Pancreas (tissue), 10 donors: Measurements from ENCODE around the gene TEX35. TPM values are rescaled to one million over a fixed set of nuclear protein-coding genes. Genes with fewer than 3 reads are reported as not detected.

ENCODE experiments used
- ATAC-seq, 4 donors: fragments of 200-7000 bp; cut with Tn5 transposase; one replicate each; pipeline versions ENCODE4 v1.8.0 to v1.9.1; 2020; ENCODE audit warnings: mild to moderate bottlenecking in 4 of 4, moderate library complexity in 4 of 4
- DNase-seq, 6 donors: peaks; one replicate each; pipeline ENCODE4 v3.0.0-alpha.2; 2020
- FAIRE-seq: peaks from 2 replicates; lab custom pipeline; 2012; peaks lifted over from hg19 to GRCh38; lab: Jason Lieb, UNC
- H3K27ac ChIP-seq, 4 donors: fragments of 200-600 bp; sonication (generic); 1 replicate in 3 of 4; 2 replicates in 1 of 4; pipeline versions ENCODE4 v1.5.0 to v1.8.0; 2020
- H3K27me3 ChIP-seq, 4 donors: fragments of 200-600 bp; one replicate each; pipeline ENCODE4 v1.8.0; 2021
- H3K36me3 ChIP-seq, 3 donors: fragments of 200-600 bp; sonication (generic) in 1 of 3; one replicate each; pipeline versions ENCODE4 v1.5.0 to v1.8.0; 2020 to 2021
- H3K4me1 ChIP-seq, 3 donors: fragments of 200-600 bp; one replicate each; pipeline ENCODE4 v1.8.0; 2021
- H3K4me3 ChIP-seq, 4 donors: fragments of 200-600 bp; sonication (generic) in 2 of 4; one replicate each; pipeline versions ENCODE4 v1.5.0 to v1.8.0; 2020 to 2021
- H3K9me3 ChIP-seq, 4 donors: fragments of 200-600 bp; one replicate each; pipeline ENCODE4 v1.8.0; 2021
- CTCF ChIP-seq, 4 donors: fragments of 200-600 bp; sonication (generic) in 3 of 4; IDR thresholded peaks; one replicate each; pipeline versions ENCODE4 v1.5.0 to v1.8.0; 2021; ENCODE audit warnings: antibody characterized with exemption in 4 of 4
- WGBS, 2 donors: extraction: QIAGEN DNeasy Blood & Tissue Kit; methylation state at CpG; one replicate each; pipeline ENCODE4 v1.1.7; 2013; 5-methylcytosine and 5-hydroxymethylcytosine counted together
- intact Hi-C, 3 donors: fragments of 100-400 bp; cut with DNase I; formaldehyde crosslinking; loops; one replicate each; pipeline versions ENCODE4 v1.11.1 to v1.14.2; 2022
- polyA plus RNA-seq, 2 donors: library from polyadenylated mRNA; stranded (reverse); fragments of 200-250 nt; gene quantifications; one replicate each; pipeline ENCODE4 v1.2.3, GENCODE V29; 2013
- total RNA-seq, 6 donors: library from RNA; stranded (reverse); fragmentation: NEBNext Ultra II Directional in 4 of 6; extraction: Animal tissue kit (Norgen Biotek cat#: 25700) in 4 of 6; gene quantifications; one replicate each; pipeline versions ENCODE4 v1.2.1 to v1.2.4, GENCODE V29; 2021 to 2023
- donor health status: healthy with polysubstance abuse.
- donor health status: DM: no; HTN: no; CAD: no; lungs with moderate emphysema.
- donor health status: DM: no; HTN: no; CAD: no.
- donor health status: control.
- donor health status: control.
- donor health status: Bipolar disorder and iron deficiency.
- donor health status: DM: yes; HTN: yes; CAD: no.
- donor health status: DM: no; HTN: no; CAD: no.
- donor health status: DM: no; HTN: no; CAD: no.
- donor health status: DM: yes; HTN: yes; CAD: no.

The TEX35 gene
- total and polyA plus RNA-seq, 8 donors, result not detected

DNA sequence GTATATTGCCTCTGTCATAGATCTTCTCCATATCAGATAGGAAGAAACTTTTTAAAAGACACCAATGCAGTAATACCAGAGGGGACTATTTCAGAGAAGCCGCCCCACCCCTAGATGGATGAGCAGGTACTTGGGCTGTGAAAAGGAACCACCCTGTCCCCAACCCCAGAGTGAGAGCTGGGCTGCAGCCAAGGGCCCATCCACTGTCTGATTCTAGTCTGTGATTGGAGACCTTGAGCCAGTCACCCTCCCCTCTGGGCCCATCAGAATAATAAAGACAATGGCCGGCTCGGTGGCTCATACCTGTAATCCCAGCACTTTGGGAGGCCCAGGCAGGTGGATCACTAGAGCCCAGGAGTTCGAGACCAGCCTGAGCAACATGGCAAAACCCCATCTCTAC is 21.2 kb upstream of the TEX35 start:
- Histone ChIP-seq H3K27ac (no peak overlapping the region), H3K4me3 (no peak overlapping the region), H3K4me1 (no peaks in the 10 kb centered on the region), H3K36me3 (no peaks in the 10 kb centered on the region), H3K27me3 (no peaks in the 10 kb centered on the region), H3K9me3 (no peaks in the 10 kb centered on the region)
- DNase-seq, result no peak
- WGBS, 2 donors, result 84 to 87% methylated on average over 4 of the region's 4 CpGs
- no peak for FAIRE-seq
- no peak for ATAC-seq
- TF ChIP-seq CTCF (IDR thresholded peaks at IDR 0.05), result no peak
- intact Hi-C loops, result no loop called here

DNA sequence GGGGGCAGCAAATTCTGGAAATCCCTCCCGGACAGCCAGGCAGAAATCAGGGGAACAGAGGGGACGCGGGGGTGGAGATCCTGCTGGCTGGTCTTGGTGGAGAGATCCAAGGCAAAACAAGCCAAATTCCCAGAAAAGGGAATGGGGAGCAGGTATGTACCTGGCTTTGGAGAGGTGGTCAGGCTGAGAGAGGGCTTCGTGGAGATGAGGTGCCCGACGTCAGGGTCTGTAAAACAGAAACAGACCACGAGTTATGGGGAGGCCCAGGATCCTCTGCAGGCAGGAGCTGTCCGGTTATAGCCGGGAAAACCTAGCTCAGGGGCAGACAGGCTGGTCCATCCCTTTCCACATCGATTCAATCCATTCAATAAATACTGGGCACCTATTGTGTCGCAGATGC is 20.6 kb upstream of the TEX35 start:
- 83 to 88% methylated on average over 11 of the region's 11 CpGs for WGBS, 2 donors
- FAIRE-seq, result no peak

DNA sequence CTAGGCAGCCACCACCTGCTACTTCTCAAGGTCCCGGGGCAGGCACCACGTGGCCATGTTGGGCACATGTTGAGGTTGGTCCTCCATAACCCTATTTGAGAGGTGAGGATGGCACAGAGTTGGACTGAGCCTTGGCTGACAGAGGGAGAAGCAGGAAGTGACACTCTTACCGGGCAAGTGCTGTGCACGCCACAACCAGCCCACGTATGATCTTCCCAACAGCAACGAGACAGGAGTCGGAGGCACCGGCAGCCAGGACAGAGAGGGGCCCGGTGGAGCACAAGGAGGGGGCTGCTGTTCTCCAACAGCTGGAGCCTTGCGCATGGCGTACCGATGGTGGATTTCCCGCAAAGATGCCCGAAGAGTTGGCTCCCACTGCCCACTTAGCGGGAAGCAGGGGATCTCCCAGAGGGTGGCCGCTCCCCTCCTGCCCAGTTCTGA is 19.6 kb upstream of the TEX35 start:
- ATAC-seq (no peak), DNase-seq (no peak), FAIRE-seq (no peak)
- Histone ChIP-seq H3K27ac (no peak overlapping the region), H3K36me3 (no peaks in the 10 kb centered on the region), H3K4me3 (no peak overlapping the region), H3K9me3 (no peaks in the 10 kb centered on the region), H3K27me3 (no peaks in the 10 kb centered on the region), H3K4me1 (no peaks in the 10 kb centered on the region)
- TF ChIP-seq CTCF (IDR thresholded peaks at IDR 0.05), result no peak
- WGBS, 2 donors, result 88 to 92% methylated on average over 16 of the region's 16 CpGs
- intact Hi-C loops, result no loop called here

More for the DNA sequence above, 20.6 kb upstream of the TEX35 start:
- no peaks in the 10 kb centered on the region for H3K27me3 ChIP-seq
- no peak for TF ChIP-seq CTCF (IDR thresholded peaks at IDR 0.05)
- H3K4me3 ChIP-seq, result no peak overlapping the region
- H3K9me3 ChIP-seq, result no peaks in the 10 kb centered on the region
- H3K4me1 ChIP-seq, result no peaks in the 10 kb centered on the region
- no peak overlapping the region for H3K27ac ChIP-seq
- H3K36me3 ChIP-seq, result no peaks in the 10 kb centered on the region
- ATAC-seq (no peak), DNase-seq (no peak)
- intact Hi-C loops, result no loop called here

DNA sequence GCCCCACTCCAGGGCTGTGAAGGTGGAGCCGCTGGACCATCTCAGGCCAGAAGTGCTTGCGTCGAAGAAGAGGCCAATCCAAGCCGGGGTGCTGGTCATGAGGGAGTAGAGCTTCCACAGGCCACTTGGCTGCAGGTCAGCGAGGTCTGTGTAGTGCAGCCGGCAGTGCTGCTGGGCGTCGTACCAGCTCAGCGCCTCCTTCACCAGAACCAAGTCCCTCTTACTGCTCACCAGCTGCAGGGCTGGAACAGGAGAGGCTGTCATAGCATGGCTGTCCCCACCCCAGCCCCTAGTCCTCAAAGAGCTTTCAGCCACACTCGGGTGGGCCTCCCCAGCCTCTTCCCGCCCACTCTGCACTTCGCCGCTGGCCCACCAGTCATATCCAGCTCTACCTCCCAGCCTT is 18.3 kb upstream of the TEX35 start:
- FAIRE-seq (no peak), ATAC-seq (no peak), DNase-seq (no peak)
- Histone ChIP-seq H3K27ac (no peak overlapping the region), H3K36me3 (no peaks in the 10 kb centered on the region), H3K27me3 (no peaks in the 10 kb centered on the region), H3K4me3 (no peak overlapping the region), H3K9me3 (no peaks in the 10 kb centered on the region), H3K4me1 (no peaks in the 10 kb centered on the region)
- intact Hi-C loops, result no loop called here
- no peak for TF ChIP-seq CTCF (IDR thresholded peaks at IDR 0.05)
- WGBS, 2 donors, result 93 to 95% methylated on average over 13 of the region's 13 CpGs

GRCh38 chr1:178495158-178495557 is 17.8 kb upstream of the TEX35 start:
- FAIRE-seq (no peak), DNase-seq (no peak), ATAC-seq (no peak)
- WGBS, 2 donors, result 79 to 91% methylated on average over 1 of the region's 1 CpG
- Histone ChIP-seq H3K36me3 (no peaks in the 10 kb centered on the region), H3K27ac (no peak overlapping the region), H3K4me1 (no peaks in the 10 kb centered on the region), H3K27me3 (no peaks in the 10 kb centered on the region), H3K4me3 (no peak overlapping the region), H3K9me3 (no peaks in the 10 kb centered on the region)
- TF ChIP-seq CTCF (IDR thresholded peaks at IDR 0.05), result no peak
- intact Hi-C loops, result no loop called here
